Parathyroid adenoma (tissue), 2 donors: ENCODE measurements around the gene GADD45B.

Experiments
- H2AFZ ChIP-seq: fragments of 300-600 bp; sonication (generic); one replicate; pipeline ENCODE4 v1.7.0; 2017; ENCODE audit warnings: antibody characterized with exemption, mild to moderate bottlenecking
- H3K27ac ChIP-seq: fragments of 300-600 bp; sonication (generic); one replicate; pipeline ENCODE4 v1.7.0; 2017
- H3K27me3 ChIP-seq: fragments of 300-600 bp; sonication (generic); one replicate; pipeline ENCODE4 v1.7.0; 2017; ENCODE audit warnings: low read length; ENCODE audit not compliant: control insufficient read depth, insufficient read depth
- H3K36me3 ChIP-seq: fragments of 300-600 bp; sonication (generic); one replicate; pipeline ENCODE4 v1.7.0; 2017; ENCODE audit warnings: low read length; ENCODE audit not compliant: control insufficient read depth, insufficient read depth
- H3K4me1 ChIP-seq: fragments of 300-600 bp; sonication (generic); one replicate; pipeline ENCODE4 v1.7.0; 2017; ENCODE audit warnings: control low read depth
- H3K4me2 ChIP-seq: fragments of 300-600 bp; sonication (generic); one replicate; pipeline ENCODE4 v1.7.0; 2017; ENCODE audit warnings: low read length
- H3K4me3 ChIP-seq: fragments of 300-600 bp; sonication (generic); one replicate; pipeline ENCODE4 v1.7.0; 2017; ENCODE audit warnings: low read depth, low read length
- H3K79me2 ChIP-seq: fragments of 300-600 bp; sonication (generic); one replicate; pipeline ENCODE4 v1.7.0; 2017; ENCODE audit warnings: control low read depth
- H3K9ac ChIP-seq: fragments of 300-600 bp; sonication (generic); one replicate; pipeline ENCODE4 v1.7.0; 2017; ENCODE audit warnings: mild to moderate bottlenecking
- H3K9me3 ChIP-seq: fragments of 300-600 bp; sonication (generic); one replicate; pipeline ENCODE4 v1.7.0; 2017; ENCODE audit warnings: low read length; ENCODE audit not compliant: control insufficient read depth
- TF ChIP-seq, protein P1 (sequence below): fragments of 300-600 bp; sonication (generic); IDR thresholded peaks from one replicate; pipeline ENCODE4 v1.7.0; 2017; ENCODE audit warnings: antibody characterized with exemption, mild to moderate bottlenecking
- donor health status: primary hyperparathyroidism.

The GADD45B gene

DNA sequence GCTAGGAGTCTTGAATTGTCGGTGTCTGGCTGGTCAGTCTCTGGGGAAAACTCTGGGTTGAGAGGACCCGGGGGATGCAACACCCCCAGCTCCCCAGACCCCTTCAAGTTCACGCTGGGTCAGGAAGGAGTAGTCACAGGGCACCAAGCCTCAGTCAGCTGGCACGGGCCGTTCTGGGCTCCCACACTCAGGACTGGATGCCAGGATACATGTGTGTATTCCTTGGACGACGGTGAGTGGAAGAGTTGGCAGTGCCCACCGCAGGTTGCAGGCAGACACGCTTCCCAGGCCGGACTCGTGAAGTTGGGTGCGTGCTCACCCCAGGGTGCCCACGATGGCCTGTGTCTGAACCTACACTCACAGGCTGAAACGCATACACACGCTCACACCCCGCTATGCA is 5.5 kb downstream of the GADD45B start:
- Histone ChIP-seq H3K79me2 (peaks cover 4% of the 10 kb centered on the region), H3K4me2 (no peak overlapping the region), H3K27me3 (no peaks in the 10 kb centered on the region), H3K9ac (no peak overlapping the region), H3K4me3 (no peak overlapping the region), H2AFZ (no peak overlapping the region), H3K9me3 (no peaks in the 10 kb centered on the region), H3K4me1 (peaks cover 8% of the 10 kb centered on the region), H3K36me3 (no peaks in the 10 kb centered on the region), H3K27ac (no peak overlapping the region)
- TF ChIP-seq, protein P1, sequence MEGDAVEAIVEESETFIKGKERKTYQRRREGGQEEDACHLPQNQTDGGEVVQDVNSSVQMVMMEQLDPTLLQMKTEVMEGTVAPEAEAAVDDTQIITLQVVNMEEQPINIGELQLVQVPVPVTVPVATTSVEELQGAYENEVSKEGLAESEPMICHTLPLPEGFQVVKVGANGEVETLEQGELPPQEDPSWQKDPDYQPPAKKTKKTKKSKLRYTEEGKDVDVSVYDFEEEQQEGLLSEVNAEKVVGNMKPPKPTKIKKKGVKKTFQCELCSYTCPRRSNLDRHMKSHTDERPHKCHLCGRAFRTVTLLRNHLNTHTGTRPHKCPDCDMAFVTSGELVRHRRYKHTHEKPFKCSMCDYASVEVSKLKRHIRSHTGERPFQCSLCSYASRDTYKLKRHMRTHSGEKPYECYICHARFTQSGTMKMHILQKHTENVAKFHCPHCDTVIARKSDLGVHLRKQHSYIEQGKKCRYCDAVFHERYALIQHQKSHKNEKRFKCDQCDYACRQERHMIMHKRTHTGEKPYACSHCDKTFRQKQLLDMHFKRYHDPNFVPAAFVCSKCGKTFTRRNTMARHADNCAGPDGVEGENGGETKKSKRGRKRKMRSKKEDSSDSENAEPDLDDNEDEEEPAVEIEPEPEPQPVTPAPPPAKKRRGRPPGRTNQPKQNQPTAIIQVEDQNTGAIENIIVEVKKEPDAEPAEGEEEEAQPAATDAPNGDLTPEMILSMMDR = no peak

- Histone ChIP-seq H2AFZ (no peak overlapping the region), H3K27me3 (no peaks in the 10 kb centered on the region), H3K27ac (no peak overlapping the region), H3K4me3 (no peak overlapping the region), H3K4me1 (peaks cover 8% of the 10 kb centered on the region), H3K9ac (no peak overlapping the region), H3K9me3 (no peaks in the 10 kb centered on the region), H3K36me3 (no peaks in the 10 kb centered on the region), H3K4me2 (no peak overlapping the region), H3K79me2 (no peaks in the 10 kb centered on the region)
- TF ChIP-seq, protein P1 = no peak
Measured at GRCh38 chr19:2482354-2483038, 6.6 kb downstream of the GADD45B start.

- H3K36me3 ChIP-seq = no peaks in the 10 kb centered on the region
- H2AFZ ChIP-seq = no peak overlapping the region
- no peak overlapping the region for H3K9ac ChIP-seq
- no peaks in the 10 kb centered on the region for H3K9me3 ChIP-seq
- TF ChIP-seq, protein P1 = no peak
- H3K4me3 ChIP-seq = no peak overlapping the region
- H3K79me2 ChIP-seq = no peaks in the 10 kb centered on the region
- H3K27me3 ChIP-seq = no peaks in the 10 kb centered on the region
- H3K4me1 ChIP-seq = peaks cover 5% of the 10 kb centered on the region
- no peak overlapping the region for H3K27ac ChIP-seq
- H3K4me2 ChIP-seq = no peak overlapping the region
Measured at GRCh38 chr19:2483084-2483483, 7.2 kb downstream of the GADD45B start.

DNA sequence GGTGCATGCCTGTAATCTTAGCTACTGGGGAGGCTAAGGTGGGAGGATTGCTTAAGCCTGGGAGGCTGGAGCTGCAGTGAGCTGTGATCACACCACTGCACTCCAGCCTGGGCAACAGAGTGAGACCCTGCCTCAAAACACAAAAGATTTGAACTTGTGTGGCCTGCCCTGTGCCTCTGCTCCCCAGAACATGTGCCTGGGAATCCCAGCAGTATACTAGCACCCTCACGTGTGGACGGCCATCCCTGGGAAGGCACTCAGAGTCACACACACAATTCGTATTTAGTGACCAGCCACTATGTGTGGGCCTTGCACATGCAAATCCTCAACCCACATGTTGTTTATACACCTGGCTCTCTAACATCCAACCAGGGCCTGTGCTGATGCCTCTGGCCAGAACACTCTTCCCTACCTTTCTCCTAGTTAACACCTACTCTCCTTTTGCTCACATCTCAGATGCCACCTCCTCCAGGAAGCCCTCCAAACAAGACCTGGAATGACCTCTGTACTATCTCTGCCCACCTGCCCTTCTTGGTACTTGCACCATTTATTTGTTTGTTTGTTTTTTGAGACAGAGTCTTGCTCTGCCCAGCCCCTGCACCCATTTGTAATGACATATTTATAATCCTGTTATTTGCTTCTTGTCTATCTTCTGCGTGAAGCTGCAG is 7.7 kb downstream of the GADD45B start:
- TF ChIP-seq, protein P1 = no peak
- Histone ChIP-seq H3K9ac (no peak overlapping the region), H3K4me2 (no peak overlapping the region), H3K4me1 (no peaks in the 10 kb centered on the region), H3K27ac (no peak overlapping the region), H3K36me3 (no peaks in the 10 kb centered on the region), H3K27me3 (no peaks in the 10 kb centered on the region), H3K79me2 (no peaks in the 10 kb centered on the region), H2AFZ (no peak overlapping the region), H3K9me3 (no peaks in the 10 kb centered on the region), H3K4me3 (no peak overlapping the region)
